ENCODE measurements around the gene SCRN2. TPM values are rescaled to one million over a fixed set of nuclear protein-coding genes. Genes with fewer than 3 reads are reported as not detected.

Gene SCRN2
- total RNA-seq, 1 donor from 2014 or later = 45.2 TPM

GRCh38 chr17:47846716-47847340 lies 5.8 kb upstream of the SCRN2 start:
- Mint-ChIP-seq H3K9me3 (no peaks in the 10 kb centered on the region), H3K36me3 (no peaks in the 10 kb centered on the region), H3K4me3 (peak overlapping the region; percentile 82), H3K27ac (no peak overlapping the region), H3K27me3 (peaks cover 71% of the 10 kb centered on the region), H3K4me1 (ENCODE audit: unreplicated experiment) (peaks cover 10% of the 10 kb centered on the region)
- no peak for DNase-seq (ENCODE audit: extremely low spot score, unreplicated experiment)
- TF ChIP-seq, protein P1, sequence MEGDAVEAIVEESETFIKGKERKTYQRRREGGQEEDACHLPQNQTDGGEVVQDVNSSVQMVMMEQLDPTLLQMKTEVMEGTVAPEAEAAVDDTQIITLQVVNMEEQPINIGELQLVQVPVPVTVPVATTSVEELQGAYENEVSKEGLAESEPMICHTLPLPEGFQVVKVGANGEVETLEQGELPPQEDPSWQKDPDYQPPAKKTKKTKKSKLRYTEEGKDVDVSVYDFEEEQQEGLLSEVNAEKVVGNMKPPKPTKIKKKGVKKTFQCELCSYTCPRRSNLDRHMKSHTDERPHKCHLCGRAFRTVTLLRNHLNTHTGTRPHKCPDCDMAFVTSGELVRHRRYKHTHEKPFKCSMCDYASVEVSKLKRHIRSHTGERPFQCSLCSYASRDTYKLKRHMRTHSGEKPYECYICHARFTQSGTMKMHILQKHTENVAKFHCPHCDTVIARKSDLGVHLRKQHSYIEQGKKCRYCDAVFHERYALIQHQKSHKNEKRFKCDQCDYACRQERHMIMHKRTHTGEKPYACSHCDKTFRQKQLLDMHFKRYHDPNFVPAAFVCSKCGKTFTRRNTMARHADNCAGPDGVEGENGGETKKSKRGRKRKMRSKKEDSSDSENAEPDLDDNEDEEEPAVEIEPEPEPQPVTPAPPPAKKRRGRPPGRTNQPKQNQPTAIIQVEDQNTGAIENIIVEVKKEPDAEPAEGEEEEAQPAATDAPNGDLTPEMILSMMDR (conservative IDR thresholded peaks at IDR 0.05) = no peak

GRCh38 chr17:47845716-47846075 lies 4.6 kb upstream of the SCRN2 start:
- no peaks in the 10 kb centered on the region for H3K9me3 Mint-ChIP-seq
- peak overlapping the region; percentile 55 for H3K27ac Mint-ChIP-seq

GRCh38 chr17:47844814-47845715 lies 4.0 kb upstream of the SCRN2 start:
- Mint-ChIP-seq H3K4me3 (peak overlapping the region; percentile 82), H3K36me3 (no peaks in the 10 kb centered on the region), H3K4me1 (ENCODE audit: unreplicated experiment) (peaks cover 16% of the 10 kb centered on the region), H3K27me3 (peaks cover 61% of the 10 kb centered on the region), H3K27ac (peak overlapping the region; percentile 55), H3K9me3 (no peaks in the 10 kb centered on the region)
- DNase-seq (ENCODE audit: extremely low spot score, unreplicated experiment) = no peak
- TF ChIP-seq, protein P1 (conservative IDR thresholded peaks at IDR 0.05) = peak; percentile 67

More at GRCh38 chr17:47845716-47846075, 4.6 kb upstream of the SCRN2 start:
- H3K36me3 Mint-ChIP-seq = no peaks in the 10 kb centered on the region
- TF ChIP-seq, protein P1 (conservative IDR thresholded peaks at IDR 0.05) = no peak
- peak overlapping the region; percentile 82 for H3K4me3 Mint-ChIP-seq
- H3K4me1 Mint-ChIP-seq (ENCODE audit: unreplicated experiment) = peaks cover 15% of the 10 kb centered on the region
- DNase-seq (ENCODE audit: extremely low spot score, unreplicated experiment) = no peak
- H3K27me3 Mint-ChIP-seq = peaks cover 67% of the 10 kb centered on the region

DNA sequence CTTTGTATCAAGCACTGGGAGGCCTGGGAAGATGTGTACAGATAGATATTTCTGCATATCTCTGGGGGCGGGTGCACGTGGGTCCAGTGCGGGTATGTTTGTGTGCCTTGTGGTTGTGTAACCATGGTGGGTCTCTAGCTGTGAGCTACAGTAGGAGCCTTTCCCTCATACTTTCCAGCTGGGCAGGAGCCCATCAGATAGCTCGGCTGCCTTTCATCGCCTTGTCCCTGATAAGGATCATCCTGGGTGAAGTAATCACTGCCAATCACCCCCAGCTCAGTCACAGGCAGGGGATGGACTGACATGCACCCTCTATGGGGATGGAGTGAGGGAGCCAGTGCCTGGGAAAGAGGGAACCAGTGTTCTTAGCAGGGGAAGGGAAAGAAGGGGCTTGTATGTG lies 3.2 kb upstream of the SCRN2 start:
- TF ChIP-seq, protein P1 (conservative IDR thresholded peaks at IDR 0.05) = no peak
- H3K36me3 Mint-ChIP-seq = no peaks in the 10 kb centered on the region
- H3K27ac Mint-ChIP-seq = peak overlapping the region; percentile 63
- H3K4me1 Mint-ChIP-seq (ENCODE audit: unreplicated experiment) = peaks cover 18% of the 10 kb centered on the region
- no peak for DNase-seq (ENCODE audit: extremely low spot score, unreplicated experiment)
- H3K9me3 Mint-ChIP-seq = no peaks in the 10 kb centered on the region
- H3K27me3 Mint-ChIP-seq = peaks cover 53% of the 10 kb centered on the region
- peak overlapping the region; percentile 62 for H3K4me3 Mint-ChIP-seq

GRCh38 chr17:47843391-47843730 lies 2.3 kb upstream of the SCRN2 start:
- H3K9me3 Mint-ChIP-seq = no peaks in the 10 kb centered on the region
- H3K27me3 Mint-ChIP-seq = peaks cover 44% of the 10 kb centered on the region
- H3K4me1 Mint-ChIP-seq (ENCODE audit: unreplicated experiment) = peaks cover 16% of the 10 kb centered on the region
- peak overlapping the region; percentile 78 for H3K4me3 Mint-ChIP-seq
- no peaks in the 10 kb centered on the region for H3K36me3 Mint-ChIP-seq
- peak overlapping the region; percentile 81 for H3K27ac Mint-ChIP-seq
- TF ChIP-seq, protein P1 (conservative IDR thresholded peaks at IDR 0.05) = no peak
- DNase-seq (ENCODE audit: extremely low spot score, unreplicated experiment) = no peak

Data from type B pancreatic cell (in vitro differentiated cells).